Mesothelial cell of epicardium (in vitro differentiated cells): ENCODE results near the gene TNS1. TPM values are rescaled to one million over a fixed set of nuclear protein-coding genes. Genes with fewer than 3 reads are reported as not detected.
A peak's percentile ranks its signal among the peaks of the same experiment; 100 is the strongest.

ENCODE experiments used
- DNase-seq, 2 experiments: peaks; one replicate each; pipeline ENCODE4 v3.0.0; 2021; ENCODE audit warnings: low spot score in 2 of 2; ENCODE audit not compliant: unreplicated experiment in 2 of 2
- H3K27ac Mint-ChIP-seq: 2 replicates; pipeline ENCODE4 v1.8.0; 2021; ENCODE audit warnings: mixed read lengths
- H3K27me3 Mint-ChIP-seq: 2 replicates; pipeline ENCODE4 v1.8.0; 2021; ENCODE audit warnings: low read depth, mixed read lengths
- H3K36me3 Mint-ChIP-seq: 2 replicates; pipeline ENCODE4 v1.8.0; 2021; ENCODE audit warnings: mixed read lengths
- H3K4me1 Mint-ChIP-seq: 2 replicates; pipeline ENCODE4 v1.8.0; 2021; ENCODE audit warnings: mixed read lengths
- H3K4me3 Mint-ChIP-seq: 2 replicates; pipeline ENCODE4 v1.8.0; 2021; ENCODE audit warnings: mild to moderate bottlenecking, moderate library complexity, mixed read lengths
- H3K9me3 Mint-ChIP-seq: 2 replicates; pipeline ENCODE4 v1.8.0; 2021; ENCODE audit warnings: mixed read lengths
- total RNA-seq: library from RNA; stranded (reverse); gene quantifications from 3 replicates; pipeline ENCODE4 v1.2.1, GENCODE V29; 2021
- TF ChIP-seq, protein P1 (sequence below): fragments of 200-600 bp; sonication (generic); IDR thresholded peaks from one replicate; pipeline ENCODE4 v1.5.0; 2021; ENCODE audit warnings: antibody characterized with exemption; ENCODE audit not compliant: unreplicated experiment

TNS1 gene
- total RNA-seq, 1 donor from 2014 or later = 130 TPM

DNA sequence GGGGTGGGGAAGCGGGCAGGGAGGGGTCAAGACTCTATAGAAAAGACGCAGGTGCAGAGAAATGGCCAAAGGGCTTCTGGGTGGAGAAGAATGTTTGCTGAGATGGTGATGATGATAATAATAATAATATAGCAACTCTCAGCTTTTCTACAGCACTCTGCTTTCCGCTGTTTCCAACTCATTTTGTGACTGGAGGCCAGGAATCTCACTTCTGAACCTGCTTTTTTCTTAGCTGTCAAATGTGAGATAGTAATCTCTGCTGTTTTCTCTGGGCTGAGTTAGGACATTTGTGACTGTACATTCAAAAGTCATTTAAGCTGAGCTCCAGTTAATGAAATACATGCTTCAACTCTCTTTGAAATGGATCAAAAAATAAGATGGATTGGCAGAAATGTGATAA, 58.4 kb downstream of the TNS1 start:
- Mint-ChIP-seq H3K9me3 (no peaks in the 10 kb centered on the region), H3K36me3 (no peaks in the 10 kb centered on the region), H3K4me3 (peak overlapping the region; percentile 60), H3K4me1 (peaks cover 79% of the 10 kb centered on the region), H3K27me3 (no peaks in the 10 kb centered on the region), H3K27ac (peak overlapping the region; percentile 73)
- TF ChIP-seq, protein P1, sequence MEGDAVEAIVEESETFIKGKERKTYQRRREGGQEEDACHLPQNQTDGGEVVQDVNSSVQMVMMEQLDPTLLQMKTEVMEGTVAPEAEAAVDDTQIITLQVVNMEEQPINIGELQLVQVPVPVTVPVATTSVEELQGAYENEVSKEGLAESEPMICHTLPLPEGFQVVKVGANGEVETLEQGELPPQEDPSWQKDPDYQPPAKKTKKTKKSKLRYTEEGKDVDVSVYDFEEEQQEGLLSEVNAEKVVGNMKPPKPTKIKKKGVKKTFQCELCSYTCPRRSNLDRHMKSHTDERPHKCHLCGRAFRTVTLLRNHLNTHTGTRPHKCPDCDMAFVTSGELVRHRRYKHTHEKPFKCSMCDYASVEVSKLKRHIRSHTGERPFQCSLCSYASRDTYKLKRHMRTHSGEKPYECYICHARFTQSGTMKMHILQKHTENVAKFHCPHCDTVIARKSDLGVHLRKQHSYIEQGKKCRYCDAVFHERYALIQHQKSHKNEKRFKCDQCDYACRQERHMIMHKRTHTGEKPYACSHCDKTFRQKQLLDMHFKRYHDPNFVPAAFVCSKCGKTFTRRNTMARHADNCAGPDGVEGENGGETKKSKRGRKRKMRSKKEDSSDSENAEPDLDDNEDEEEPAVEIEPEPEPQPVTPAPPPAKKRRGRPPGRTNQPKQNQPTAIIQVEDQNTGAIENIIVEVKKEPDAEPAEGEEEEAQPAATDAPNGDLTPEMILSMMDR = no peak
- no peak for DNase-seq

DNA sequence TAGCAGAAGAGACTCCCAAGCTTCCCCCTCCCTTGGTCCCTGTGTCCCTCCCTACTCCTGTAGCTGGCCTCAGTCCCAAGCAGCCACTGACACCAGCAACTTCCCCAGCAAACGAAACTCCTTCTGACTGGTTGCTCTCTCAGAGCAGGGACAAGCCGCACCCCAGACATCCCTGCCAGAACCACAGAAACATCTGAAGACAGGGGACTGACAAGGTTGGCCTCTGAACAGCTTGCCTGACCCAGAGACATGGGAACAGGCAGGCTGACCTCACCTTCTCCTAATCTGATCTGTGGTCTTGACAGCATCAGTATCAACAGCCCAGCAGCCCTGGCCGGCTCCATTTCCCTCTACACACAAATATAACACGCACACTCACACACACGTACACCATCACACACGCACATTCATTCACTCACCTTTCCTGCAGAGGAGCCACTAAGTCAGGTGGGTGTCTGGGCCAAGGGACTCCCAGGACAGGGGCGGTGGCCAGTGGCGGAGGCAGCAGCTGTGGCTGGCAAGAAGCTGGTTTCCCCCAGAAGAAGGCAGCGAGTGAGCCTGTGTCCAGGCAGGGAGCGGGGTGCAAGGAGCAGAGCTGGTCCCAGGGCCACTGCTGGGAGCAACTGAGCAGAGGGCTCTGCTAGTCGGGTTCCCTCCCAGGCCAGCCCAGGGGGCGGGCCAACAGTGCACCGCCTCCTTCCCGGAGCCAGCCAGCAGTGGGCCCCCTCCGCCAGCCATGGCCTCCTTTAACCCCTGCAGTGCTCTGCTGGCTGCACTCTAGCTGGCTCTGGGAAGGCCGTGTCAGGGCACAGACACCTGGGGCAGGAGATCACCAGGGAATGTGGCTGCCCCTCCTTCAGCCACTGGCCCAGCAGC, 59.1 kb downstream of the TNS1 start:
- Mint-ChIP-seq H3K4me1 (peaks cover 72% of the 10 kb centered on the region), H3K36me3 (no peaks in the 10 kb centered on the region), H3K4me3 (peak overlapping the region; percentile 60), H3K27me3 (no peaks in the 10 kb centered on the region), H3K27ac (peak overlapping the region; percentile 80), H3K9me3 (no peaks in the 10 kb centered on the region)
- DNase-seq = peak; percentile 53 to 73
- TF ChIP-seq, protein P1 = peak; percentile 27

DNA sequence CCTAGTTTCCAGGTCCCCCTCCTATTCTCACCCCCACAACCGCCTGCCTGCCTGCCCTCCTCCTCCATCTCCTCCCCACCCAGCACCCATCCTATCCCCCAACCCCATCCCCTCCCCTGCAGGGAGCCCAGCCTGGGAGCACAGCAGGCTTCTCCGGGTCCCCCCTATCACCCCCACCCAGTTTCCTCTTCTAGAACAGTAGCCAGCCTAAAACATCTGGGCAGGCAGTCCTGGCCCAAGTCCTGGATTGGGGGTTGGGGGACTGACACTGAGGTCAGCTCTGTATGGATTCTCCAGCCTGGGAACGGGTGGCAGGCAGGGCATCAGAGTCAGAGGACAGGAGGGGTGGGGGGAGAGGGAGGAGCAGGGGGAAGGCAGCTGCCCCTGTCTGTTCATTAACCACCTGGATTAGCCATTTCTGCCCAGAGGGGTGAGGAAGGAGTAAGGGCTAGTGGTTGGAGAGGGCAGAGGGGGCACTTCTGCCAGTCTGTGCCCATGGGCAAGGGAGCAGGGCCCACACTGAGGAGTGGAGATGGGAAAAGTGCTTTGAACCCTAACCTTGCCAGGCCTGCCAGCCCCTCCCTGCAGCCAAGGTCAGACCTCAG, 60.0 kb downstream of the TNS1 start:
- Mint-ChIP-seq H3K27ac (no peak overlapping the region), H3K36me3 (no peaks in the 10 kb centered on the region), H3K4me1 (peaks cover 70% of the 10 kb centered on the region), H3K27me3 (no peaks in the 10 kb centered on the region), H3K4me3 (peak overlapping the region; percentile 60), H3K9me3 (no peaks in the 10 kb centered on the region)
- no peak for DNase-seq
- TF ChIP-seq, protein P1 = no peak

DNA sequence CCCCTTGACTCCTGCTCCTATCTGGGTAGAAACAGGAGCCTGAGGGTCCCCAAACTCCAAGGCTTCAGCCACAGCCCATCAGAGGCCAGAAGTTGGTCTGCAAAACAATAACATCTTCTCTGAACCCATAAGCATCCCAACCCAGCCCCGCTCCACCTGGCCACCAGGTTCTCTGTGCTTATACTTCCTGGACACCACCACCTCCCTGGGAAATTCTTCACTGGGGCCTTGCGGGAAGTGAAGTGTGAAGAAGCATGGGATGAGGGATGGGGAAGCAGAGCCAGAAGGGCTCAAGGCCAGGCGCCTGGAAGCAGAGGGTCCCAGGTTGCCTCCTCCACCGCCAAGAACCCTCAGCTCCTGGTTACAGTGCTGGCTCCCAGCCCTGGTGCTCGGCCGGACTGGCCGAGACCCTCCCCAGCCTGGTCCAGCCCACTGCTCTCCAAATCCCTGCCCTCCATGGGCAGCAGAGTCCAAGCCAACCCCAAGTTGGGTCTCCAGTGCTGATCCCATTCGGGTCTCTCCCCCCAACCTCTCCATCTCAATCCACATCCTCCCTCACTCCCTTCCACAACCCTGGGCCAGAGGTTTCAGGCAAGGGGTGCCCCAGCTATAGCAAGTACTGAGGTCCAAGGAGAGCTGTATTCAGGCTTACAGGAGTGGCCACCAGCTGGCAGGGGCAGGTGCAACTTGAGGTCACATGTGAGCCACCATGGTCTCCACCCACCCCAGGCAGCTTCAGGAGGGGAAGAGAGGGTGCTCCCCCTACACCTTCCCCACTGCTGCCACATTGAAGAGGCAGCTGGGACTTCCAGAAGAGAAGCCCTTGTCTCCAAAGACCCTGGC, 60.7 kb downstream of the TNS1 start:
- H3K36me3 Mint-ChIP-seq = no peaks in the 10 kb centered on the region

DNA sequence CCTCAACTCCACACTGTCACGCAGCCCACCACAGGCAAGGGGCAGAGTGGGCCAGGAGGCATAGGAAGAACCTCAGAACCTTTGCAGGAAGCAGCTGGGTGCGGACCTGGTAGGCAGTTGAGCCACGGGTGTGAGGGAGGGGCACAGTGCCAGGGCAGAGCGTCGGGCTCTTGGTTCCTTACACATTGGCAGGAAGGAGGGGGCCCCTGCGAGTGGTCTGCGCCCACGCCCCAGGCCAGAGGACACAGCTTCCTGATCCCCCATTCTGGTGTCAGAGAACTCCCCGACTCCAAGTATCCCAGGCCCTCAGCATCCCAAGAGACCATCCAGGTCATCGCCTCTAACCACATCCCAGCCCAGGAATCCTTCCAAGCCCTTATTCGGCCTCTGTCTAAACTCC, 61.5 kb downstream of the TNS1 start:
- Mint-ChIP-seq H3K4me1 (peaks cover 71% of the 10 kb centered on the region), H3K9me3 (no peaks in the 10 kb centered on the region), H3K27me3 (no peaks in the 10 kb centered on the region), H3K4me3 (no peak overlapping the region), H3K36me3 (no peaks in the 10 kb centered on the region), H3K27ac (no peak overlapping the region)
- TF ChIP-seq, protein P1 = no peak
- DNase-seq = no peak

More for the DNA sequence above, 60.7 kb downstream of the TNS1 start:
- Mint-ChIP-seq H3K27ac (no peak overlapping the region), H3K4me3 (peak overlapping the region; percentile 20), H3K9me3 (no peaks in the 10 kb centered on the region), H3K27me3 (no peaks in the 10 kb centered on the region), H3K4me1 (peaks cover 70% of the 10 kb centered on the region)
- TF ChIP-seq, protein P1 = no peak
- no peak for DNase-seq
